Mucosa of descending colon (tissue), 3 donors: ENCODE measurements around the gene FADD. TPM values are rescaled to one million over a fixed set of nuclear protein-coding genes. Genes with fewer than 3 reads are reported as not detected.

Experiments used
- ATAC-seq: fragments of 200-7000 bp; cut with Tn5 transposase; one replicate; pipeline ENCODE4 v1.9.1; 2020; ENCODE audit warnings: mild to moderate bottlenecking, moderate library complexity
- DNase-seq, 3 donors: peaks; one replicate each; pipeline ENCODE4 v3.0.0-alpha.2; 2020
- H3K36me3 ChIP-seq: fragments of 200-600 bp; one replicate; pipeline ENCODE4 v1.8.0; 2021; ENCODE audit warnings: low read depth, mild to moderate bottlenecking
- H3K4me1 ChIP-seq: fragments of 200-600 bp; one replicate; pipeline ENCODE4 v1.8.0; 2021; ENCODE audit warnings: low read depth, mild to moderate bottlenecking
- H3K4me3 ChIP-seq: fragments of 200-600 bp; one replicate; pipeline ENCODE4 v1.8.0; 2021; ENCODE audit warnings: mild to moderate bottlenecking
- H3K9me3 ChIP-seq: fragments of 200-600 bp; one replicate; pipeline ENCODE4 v1.8.0; 2021; ENCODE audit warnings: mild to moderate bottlenecking
- intact Hi-C, 2 donors: fragments of 100-400 bp; cut with DNase I in 1 of 2; cut with micrococcal nuclease in 1 of 2; formaldehyde crosslinking; loops; one replicate each; pipeline versions ENCODE4 v1.11.0 to v1.11.1; 2022; cut with DNase I, micrococcal nuclease
- total RNA-seq, 3 donors: library from RNA; stranded (reverse); fragmentation: NEBNext Ultra II Directional in 2 of 3; extraction: Animal tissue kit (Norgen Biotek cat#: 25700) in 2 of 3; gene quantifications; one replicate each; pipeline versions ENCODE4 v1.2.1 to v1.2.4, GENCODE V29; 2021 to 2023
- TF ChIP-seq, protein P1 (sequence below): fragments of 200-600 bp; IDR thresholded peaks from one replicate; pipeline ENCODE4 v1.8.0; 2022; ENCODE audit warnings: antibody characterized with exemption, mild to moderate bottlenecking
- donor health status: DM: no; HTN: no; CAD: no; lungs with moderate emphysema.
- donor health status: DM: no; HTN: no; CAD: no.
- donor health status: DM: no; HTN: yes; CAD: no.

Gene FADD
- total RNA-seq, 3 donors from 2014 or later = 26.3 to 31.0 (median 26.9) TPM

DNA sequence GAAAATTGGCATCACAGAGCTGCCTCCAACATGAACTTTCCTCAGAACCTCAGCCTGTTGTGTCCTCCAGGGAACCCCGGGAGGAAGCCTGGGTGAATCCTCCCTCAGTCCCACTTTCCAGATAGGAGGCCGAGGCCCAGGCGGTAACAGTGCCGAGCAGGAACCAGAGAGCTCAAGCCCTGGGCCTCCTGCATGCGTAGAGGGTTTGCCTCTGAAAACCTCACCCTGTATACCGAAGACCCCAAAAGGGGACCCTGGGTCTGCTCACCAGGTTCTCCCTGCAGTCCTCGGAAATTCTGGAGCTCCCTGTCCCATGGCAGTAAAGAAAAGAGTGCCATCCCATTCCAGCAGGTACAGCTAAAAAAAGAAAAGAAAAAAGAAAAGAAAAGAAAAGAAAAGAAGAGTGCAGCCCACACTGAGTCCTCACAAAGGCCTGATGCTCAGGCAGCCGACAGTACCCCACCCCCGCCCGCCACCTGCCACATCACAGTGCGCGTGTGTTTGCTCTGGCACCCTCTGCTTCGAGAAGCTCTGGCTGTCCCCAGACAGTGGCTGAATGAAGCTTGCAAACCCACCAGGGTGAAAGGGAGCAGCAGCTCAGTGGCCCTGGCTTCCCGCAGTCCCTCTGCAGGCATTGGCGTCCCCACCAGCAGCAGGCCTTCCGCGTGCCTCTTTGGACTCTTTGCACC, 28.4 kb upstream of the FADD start:
- DNase-seq = no peak
- Histone ChIP-seq H3K4me3 (no peak overlapping the region), H3K4me1 (no peaks in the 10 kb centered on the region), H3K36me3 (no peaks in the 10 kb centered on the region), H3K9me3 (no peaks in the 10 kb centered on the region)
- no peak for ATAC-seq
- intact Hi-C loops = no loop called here
- TF ChIP-seq, protein P1, sequence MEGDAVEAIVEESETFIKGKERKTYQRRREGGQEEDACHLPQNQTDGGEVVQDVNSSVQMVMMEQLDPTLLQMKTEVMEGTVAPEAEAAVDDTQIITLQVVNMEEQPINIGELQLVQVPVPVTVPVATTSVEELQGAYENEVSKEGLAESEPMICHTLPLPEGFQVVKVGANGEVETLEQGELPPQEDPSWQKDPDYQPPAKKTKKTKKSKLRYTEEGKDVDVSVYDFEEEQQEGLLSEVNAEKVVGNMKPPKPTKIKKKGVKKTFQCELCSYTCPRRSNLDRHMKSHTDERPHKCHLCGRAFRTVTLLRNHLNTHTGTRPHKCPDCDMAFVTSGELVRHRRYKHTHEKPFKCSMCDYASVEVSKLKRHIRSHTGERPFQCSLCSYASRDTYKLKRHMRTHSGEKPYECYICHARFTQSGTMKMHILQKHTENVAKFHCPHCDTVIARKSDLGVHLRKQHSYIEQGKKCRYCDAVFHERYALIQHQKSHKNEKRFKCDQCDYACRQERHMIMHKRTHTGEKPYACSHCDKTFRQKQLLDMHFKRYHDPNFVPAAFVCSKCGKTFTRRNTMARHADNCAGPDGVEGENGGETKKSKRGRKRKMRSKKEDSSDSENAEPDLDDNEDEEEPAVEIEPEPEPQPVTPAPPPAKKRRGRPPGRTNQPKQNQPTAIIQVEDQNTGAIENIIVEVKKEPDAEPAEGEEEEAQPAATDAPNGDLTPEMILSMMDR = no peak

DNA sequence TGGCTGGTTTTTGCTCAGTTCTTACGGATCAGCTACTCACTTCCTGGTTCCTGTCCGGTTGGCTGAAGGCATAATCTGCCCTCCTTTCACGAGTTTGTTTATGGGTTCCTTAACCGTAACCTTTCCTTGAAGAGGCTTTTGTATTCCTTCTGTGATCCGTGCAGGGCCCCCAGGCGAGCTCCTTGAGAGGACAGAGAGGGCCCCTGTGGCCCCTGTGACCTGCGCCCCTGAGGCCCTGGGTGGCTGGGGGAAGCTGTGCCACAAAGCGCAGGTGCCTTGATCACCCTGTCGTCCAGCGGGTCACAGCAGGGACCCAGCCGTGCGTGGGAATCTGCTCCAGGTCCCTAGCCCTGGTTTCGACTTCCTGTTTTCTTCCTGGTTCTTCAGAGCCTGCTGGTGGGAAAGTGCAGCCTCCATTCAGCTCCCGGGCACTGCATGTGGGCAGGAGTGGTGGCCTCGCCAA, 27.8 kb upstream of the FADD start:
- no peak for ATAC-seq
- Histone ChIP-seq H3K36me3 (no peaks in the 10 kb centered on the region), H3K4me3 (no peak overlapping the region), H3K4me1 (no peaks in the 10 kb centered on the region), H3K9me3 (no peaks in the 10 kb centered on the region)
- intact Hi-C loops = no loop called here
- TF ChIP-seq, protein P1 = no peak
- DNase-seq = no peak

DNA sequence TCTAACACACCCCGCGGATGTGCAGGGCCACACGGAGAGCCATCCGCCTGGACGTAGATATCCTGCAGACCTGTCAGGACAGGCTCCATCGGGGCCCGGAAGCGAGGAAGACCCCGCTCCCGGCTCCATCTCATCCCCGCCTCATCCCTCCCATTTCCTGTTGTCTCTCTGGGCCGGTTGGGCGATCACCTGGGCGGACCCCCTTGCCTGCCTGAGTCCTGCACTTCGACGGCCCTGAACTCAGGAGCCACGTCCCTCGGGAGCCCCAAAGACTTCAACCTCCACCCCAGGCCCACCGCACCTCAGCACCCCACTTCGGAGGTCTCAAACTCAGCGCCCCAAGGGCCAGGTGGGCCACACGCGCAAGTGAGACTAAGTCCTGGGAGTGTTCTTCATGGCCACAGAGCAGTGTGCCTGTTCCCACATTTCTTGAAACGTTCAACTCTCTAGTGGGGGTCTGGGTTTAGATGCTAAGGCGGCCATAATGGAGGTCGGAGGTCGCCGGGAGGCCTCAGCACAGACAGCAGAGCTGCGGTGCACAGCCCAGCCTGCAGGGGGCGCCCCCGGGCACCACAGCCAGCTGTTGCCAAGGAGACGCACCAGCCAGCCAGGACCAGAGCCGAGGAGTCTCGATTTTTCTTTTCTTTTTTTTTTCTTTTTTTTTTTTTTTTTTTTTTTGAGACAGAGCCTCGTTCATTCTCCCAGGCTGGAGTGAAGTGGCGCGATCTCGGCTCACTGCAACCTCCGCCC, 26.0 kb upstream of the FADD start:
- no peaks in the 10 kb centered on the region for H3K36me3 ChIP-seq
- DNase-seq (peak in 2 of 3 donors; percentile 64 to 65), ATAC-seq (peak; percentile 91)
- no peak overlapping the region for H3K4me3 ChIP-seq
- H3K9me3 ChIP-seq = no peaks in the 10 kb centered on the region
- intact Hi-C loops = no loop called here
- TF ChIP-seq, protein P1 = peak; percentile 62
- no peaks in the 10 kb centered on the region for H3K4me1 ChIP-seq

DNA sequence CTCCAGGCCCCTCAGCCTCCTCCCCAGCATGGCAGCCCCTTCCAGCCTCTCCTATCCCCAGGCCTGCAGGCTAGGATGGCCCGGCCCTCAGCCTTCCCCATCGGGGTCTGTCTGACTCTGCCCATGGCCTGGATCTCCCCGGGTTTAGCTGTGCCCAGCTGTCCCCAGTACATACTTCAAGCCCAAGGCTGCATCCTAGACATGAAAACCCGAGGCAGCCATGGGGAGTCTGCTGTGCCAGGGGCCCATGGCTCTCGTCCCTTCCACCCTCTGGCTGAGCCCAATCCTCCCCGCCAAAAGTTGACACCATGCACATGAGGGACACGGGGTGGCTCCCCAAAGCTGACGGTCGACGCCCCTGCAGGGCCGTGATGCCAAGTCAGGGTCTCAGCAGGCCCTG, 22.2 kb upstream of the FADD start:
- TF ChIP-seq, protein P1 = no peak
- intact Hi-C loops = no loop called here
- Histone ChIP-seq H3K4me1 (no peaks in the 10 kb centered on the region), H3K36me3 (no peaks in the 10 kb centered on the region), H3K4me3 (no peak overlapping the region), H3K9me3 (no peaks in the 10 kb centered on the region)
- no peak for DNase-seq
- no peak for ATAC-seq

DNA sequence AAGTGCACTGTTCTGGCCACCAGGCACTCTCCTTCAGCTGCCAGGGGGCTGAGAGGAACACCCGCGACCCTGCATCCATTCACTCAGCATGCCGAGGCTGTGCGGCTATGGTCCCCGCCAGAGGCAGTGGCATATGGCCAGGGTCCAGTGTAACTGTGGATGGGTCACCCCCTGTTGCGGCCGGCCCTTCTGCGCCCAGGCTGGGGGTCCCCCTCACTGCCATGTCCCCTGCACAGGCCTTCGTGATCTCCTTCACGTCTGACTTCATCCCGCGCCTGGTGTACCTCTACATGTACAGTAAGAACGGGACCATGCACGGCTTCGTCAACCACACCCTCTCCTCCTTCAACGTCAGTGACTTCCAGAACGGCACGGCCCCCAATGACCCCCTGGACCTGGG, 20.8 kb upstream of the FADD start:
- Histone ChIP-seq H3K36me3 (no peaks in the 10 kb centered on the region), H3K9me3 (no peaks in the 10 kb centered on the region), H3K4me1 (no peaks in the 10 kb centered on the region), H3K4me3 (no peak overlapping the region)
- TF ChIP-seq, protein P1 = no peak
- no peak for DNase-seq
- intact Hi-C loops = no loop called here
- no peak for ATAC-seq
